GM18907 (cell line): ENCODE data around the gene RMC1.
A peak's percentile ranks its signal among the peaks of the same experiment; 100 is the strongest.

ENCODE experiments used
- ATAC-seq: cut with Tn5 transposase; IDR thresholded peaks from one replicate; pipeline ENCODE4 v1.9.1; 2021; ENCODE audit warnings: mild to moderate bottlenecking, moderate library complexity; ENCODE audit not compliant: unreplicated experiment

Gene RMC1

DNA sequence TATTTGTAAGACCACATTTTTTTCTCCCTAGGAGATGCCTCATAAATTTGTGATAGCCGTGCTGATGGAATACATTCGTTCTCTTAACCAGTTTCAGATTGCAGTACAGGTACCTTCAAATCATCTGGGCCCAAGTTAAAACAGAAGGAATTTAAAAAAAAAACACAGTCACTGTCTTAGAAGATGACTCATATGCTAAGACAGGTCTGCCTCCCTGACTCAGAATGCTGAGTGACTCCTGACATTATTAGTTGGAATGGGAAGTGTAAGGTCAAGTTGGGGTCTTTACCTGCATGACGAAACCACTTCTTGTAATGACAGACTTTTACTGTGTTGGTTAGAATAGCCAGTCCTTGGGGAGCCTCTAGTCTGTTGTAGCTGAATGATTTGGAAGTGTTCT lies 26.3 kb downstream of the RMC1 start:
- no peak for ATAC-seq

DNA sequence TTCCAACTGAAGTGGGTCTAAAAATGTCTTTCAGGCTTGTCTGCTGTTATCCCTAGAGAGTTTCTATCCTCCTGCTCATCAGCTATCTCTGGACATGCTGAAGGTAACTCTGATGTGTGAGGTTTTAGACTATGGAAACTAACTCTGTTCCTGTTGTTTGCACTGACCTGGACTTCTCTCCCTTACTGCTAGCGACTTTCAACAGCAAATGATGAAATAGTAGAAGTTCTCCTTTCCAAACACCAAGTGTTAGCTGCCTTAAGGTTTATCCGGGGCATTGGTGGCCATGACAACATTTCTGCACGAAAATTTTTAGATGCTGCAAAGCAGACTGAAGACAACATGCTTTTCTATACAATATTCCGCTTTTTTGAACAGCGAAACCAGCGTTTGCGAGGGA lies 26.9 kb downstream of the RMC1 start:
- no peak for ATAC-seq

DNA sequence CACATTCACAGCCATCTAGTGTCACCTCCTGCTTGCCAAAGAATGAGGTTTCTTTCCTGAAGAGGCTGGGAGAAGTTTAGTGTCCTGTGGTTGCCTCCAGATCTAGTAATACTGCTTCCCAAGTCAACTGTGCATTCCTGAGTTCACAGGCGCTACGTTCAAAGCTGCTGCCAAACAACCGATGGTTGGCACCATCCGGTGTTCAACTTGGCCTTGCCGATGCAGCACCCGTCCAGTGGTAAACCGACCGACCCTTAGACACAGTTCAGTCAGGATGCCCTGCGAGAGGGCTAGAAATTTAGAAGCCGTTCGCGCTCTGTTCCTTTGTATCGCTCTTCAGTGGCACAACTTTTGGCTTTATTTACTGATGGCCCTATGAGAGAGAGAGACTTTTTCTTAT lies 28.6 kb downstream of the RMC1 start:
- no peak for ATAC-seq

DNA sequence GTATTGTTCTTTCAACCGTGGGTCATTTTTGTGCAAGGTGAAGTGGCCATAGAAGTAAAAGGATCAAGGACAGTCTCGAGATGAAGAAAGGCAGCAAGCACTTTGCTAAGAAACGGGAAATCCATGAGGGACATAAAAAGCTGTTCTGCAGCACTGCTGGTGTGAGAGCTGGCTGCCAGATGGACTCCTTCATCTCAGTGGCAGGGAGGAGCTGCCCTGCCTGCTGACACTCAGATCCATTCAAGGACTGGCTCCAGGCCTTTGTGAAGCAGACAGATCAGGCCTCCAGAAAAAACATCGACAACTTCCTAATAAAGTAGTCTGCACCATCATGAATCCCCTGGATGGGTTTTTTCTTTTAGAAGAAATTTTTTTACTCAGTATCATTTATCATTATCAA lies 29.5 kb downstream of the RMC1 start:
- ATAC-seq = no peak

DNA sequence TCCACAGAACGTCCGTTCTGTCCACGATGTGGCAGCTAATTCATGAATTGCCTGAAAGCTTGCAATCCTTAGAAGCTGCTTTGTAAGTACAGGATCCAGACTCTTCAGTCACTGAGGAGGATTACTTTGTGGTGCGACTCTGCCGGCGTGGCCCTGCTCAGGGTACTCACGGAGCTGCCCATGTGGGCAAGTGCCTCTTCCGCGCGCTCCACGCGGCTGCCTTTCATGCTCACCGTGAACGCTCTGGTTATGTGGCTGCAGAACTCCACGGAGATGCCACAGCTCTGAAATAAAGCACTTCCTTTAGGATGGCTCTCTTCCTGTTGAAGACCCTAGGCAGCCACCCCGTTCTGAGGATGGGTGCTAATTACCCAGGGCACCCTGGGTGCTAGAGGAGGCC lies 31.0 kb downstream of the RMC1 start:
- no peak for ATAC-seq

DNA sequence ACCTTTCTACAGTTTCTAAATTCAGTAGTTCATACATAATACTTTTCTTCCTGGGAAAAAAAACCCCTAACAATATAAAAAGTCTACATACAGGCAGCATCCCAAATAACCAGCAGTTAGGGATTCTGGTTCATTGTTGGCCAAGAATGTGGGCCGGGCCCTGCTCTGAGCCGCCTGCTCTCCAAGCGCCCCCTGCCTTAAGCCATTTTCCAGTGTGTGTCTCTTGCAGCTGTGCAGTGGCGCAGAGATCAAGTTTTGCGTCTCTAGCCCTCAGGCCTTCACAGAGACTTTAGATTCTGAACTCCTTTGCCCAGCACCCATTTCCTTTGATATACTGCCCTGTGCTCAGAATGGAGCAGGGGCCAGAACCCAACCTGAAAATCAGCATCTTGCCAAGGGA lies 32.9 kb downstream of the RMC1 start:
- ATAC-seq = no peak

DNA sequence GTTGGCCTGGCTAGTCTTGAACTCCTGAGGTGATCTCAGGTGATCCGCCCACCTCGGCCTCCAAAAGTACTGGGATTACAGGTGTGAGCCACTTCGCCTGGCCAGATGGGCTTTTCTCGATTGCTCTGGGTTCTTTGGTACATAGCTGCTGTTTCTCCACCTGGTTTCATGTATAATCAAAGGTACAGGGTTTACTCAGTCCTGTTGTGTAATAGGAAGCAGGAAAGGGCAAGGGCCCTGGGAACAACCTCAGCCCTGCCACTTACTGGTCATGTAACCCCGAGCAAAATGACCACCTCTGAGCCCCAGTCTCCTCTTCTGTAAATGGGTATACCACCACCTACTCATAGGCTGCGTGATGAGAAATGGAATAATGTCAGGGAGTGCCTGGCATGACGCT lies 34.0 kb downstream of the RMC1 start:
- no peak for ATAC-seq

DNA sequence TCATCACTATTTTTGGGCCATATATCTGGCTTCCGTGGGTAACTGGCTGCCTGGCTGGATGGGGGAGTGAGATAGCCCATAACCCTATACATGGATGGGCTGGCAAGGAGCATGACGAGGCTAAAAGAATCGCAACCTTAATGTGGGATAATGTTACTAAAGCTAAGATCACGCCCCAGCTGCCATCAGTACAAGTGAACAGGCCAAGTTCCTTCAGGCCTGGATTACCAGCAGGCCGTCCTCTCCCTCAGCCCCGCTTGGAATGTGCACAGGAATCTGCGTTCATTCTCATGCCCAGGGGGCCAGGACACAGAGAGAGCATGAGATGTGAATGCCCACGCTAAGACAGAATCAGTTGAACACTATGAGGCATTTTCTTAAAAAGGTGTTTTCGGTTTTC lies 34.7 kb downstream of the RMC1 start:
- ATAC-seq = no peak

DNA sequence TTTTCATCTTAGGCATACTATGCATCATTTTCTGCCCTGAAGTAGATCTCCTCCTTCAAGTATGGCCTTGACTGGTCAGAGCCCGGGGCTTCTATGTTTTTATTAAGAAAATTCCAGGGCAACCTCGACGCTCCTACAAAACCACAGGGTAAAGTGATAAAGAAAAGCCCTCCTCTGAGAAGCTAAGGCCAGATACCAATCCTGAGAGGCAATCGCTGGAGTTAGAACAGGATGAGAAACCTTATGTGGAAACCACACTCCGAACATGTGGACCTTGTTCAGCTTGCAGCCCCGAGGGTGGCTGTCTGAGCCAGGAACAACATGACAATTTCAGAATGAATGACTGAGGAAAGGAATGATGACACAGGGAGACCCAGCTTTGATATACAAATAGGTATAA lies 35.6 kb downstream of the RMC1 start:
- ATAC-seq = no peak

DNA sequence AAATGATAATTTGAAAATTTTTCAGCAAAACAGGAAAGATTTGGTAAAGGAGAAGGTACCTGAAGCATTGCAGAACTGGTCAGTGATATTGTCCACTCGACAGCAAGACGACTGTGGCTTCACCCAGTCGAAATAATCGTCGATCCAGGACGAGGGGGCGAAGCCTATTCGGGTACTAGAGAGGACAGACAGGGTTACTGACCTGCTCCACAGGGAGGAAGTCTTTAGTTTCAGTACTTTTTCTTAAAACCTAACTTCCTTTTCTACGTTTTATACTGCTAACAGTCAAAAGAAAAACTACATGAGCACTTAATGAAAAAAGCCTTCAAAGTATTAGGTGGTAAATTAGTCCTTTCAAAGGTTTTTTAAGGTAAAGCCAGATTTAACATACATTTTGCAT lies 36.0 kb downstream of the RMC1 start:
- ATAC-seq = no peak

DNA sequence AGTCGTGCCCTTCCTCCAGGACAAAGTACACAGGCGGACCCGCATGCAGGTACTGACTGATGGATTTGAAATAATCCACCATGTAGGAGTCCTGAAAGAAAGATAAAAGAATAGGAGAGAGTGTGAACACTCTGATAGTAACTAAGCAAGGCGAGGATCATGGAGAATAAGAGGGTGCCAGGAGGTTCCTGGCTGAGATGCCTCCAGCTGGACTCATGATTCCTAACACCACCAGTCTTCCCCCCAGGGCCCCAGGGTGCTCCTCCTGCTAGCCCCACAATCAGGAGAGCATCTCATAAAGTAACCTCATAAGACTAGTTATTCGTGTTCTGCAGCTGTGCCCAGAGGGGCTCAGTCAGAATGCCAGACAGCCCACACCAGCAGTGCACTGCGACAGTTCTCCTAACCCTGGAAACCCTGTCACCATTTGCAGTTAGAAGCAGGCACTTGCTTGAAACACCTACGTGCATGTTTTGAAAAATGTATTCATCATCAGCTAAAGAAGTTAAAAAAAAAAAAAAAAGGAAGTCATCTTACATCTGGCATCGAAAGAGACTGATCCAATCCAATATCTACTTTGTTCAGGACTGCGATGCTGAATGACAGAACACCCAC lies 36.7 kb downstream of the RMC1 start:
- ATAC-seq = no peak

DNA sequence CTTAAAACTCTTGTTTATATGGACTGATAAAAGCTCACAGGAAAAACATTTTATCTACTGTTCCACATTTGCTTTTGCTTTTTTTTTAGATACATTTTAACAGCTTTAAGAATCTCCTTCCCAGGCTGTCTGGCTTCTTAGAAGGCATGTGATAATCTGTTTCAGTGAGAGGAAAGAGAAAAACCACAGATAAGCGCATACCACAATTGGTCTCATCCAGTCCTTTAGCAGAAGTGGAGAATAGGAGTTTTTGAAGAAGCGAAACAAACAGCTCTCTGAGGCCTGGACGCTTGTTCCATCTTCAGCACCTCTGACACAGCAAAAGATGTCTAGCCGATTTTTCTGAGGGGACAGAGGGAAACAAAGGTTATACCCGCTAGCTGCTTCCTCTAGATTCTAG lies 37.6 kb downstream of the RMC1 start:
- peak; percentile 58 for ATAC-seq

DNA sequence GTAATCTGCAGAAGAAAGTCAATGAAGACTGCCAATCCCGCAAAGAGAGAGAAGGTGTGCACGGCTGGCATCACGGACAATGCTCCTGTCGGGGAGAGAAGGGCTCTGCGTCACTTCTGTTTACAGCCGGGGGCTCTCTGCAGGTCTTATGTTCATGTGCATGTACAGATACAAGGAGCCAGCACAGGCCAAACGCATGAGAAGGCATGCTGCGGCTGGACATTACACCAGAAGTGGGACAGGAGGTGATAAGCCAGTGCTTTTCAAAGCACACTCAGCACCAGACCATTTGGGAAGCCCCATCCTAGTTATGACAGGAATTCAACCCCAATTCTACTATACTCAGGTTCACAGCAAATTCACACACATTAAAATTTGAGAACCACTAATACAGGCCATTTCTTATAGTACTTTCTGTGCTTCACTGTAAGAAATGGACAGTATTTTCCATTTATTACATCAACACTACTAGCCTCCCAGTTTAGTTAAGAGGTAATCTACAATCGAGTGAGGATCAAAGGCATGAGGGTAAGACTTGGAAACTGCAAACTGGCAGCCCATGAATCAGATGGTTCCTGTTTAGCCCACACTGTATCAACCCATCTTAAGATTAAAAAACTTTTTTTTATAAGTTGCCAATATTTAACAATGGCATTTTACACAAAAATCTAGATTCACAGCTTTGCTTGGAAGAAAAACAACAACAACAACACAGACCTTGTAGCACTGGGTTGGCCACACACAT lies 38.2 kb downstream of the RMC1 start:
- ATAC-seq = no peak

DNA sequence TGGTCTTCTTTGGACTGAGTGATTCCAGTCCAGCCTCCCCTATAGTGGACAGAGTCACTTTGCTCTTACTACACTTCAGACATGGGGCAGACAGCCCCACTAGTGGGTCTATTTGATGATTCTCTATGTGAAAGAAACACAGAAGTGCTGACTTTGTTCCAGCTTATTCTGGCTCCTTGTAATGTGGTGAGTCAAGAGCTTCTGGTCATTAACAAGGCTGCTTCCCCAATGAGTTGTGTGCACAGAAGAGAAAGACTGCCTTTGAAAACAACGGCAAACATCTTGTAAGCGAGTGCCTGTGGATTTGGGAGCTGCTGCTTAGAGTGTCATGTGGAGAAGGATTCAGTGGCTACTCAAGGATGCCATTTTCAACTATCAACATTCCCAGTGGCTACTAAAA lies 39.1 kb downstream of the RMC1 start:
- ATAC-seq = no peak

DNA sequence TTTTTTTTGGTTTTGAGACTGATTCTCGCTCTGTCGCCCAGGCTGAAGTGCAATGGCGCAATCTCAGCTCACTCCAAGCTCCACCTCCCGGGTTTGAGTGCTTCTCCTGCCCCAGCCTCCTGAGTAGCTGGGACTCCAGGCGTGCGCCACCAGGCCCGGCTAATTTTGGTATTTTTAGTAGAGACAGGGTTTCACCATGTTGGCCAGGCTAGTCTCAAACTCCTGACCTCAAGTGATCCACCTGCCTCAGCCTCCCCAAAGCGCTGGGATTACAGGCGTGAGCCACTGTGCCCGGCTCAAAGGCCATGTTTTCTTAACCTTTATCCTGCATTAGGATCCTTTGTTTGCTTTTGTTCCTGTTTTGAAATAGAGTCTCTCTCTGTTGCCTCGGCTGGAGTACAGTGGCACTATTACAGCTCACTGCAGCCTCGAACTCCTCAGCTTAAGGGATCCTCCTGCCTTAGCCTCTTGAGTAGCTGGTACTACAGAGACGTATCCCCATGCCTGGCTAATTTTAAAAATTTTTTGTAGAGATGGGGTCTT lies 42.0 kb downstream of the RMC1 start:
- no peak for ATAC-seq

DNA sequence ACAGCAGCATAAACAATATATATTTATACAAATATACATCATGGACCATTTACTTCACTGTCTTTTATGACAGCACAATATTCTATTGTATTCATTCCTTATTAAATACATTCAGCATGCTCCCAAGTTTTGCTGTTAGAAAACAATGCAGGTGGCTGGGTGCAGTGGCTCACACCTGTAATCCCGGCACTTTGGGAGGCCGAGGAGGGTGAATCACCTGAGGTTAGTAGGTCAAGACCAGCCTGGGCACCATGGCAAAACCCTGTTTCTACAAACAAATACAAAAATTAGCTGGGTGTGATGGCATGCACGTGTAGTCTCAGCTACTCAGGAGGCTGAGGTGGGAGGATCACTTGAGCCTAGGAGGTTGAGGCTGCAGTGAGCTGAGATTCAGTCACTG lies 44.0 kb downstream of the RMC1 start:
- ATAC-seq = no peak

DNA sequence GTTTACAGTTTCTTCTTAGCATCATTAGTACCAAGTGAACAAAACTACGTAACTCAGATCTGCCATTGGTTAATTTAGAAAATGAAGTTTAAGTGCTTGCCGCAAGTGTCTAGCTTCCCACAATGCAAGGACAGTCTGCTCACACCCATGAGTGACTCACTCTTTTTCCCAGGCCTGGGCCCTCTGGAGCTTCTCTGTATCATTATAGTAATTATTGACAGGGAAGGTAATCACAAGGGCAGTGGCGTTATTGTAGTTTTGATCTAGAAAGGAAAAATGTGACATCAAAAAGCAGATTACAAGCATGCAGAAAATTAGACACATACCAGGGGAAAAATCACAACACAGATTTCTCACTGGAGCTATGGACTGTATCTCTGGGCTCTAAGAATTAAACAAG lies 44.5 kb downstream of the RMC1 start:
- ATAC-seq = no peak

DNA sequence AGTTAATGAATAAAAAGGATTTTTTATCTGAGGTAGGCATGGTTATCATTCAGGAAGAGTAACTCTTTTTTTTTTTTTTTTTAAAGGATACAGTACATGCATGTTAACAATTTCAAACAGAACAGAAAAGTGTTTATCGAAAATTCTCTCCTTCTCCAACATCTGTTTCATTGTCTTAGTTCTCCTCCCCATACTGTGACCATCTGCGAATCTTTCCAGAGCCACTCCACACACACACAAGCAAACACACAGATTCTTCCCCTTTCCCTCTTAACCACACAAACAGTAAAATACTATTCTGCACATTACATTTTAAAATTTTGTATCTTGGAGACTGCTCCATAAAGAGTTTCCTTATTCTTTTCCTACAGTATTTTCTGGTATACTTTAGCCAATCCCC lies 45.0 kb downstream of the RMC1 start:
- no peak for ATAC-seq

DNA sequence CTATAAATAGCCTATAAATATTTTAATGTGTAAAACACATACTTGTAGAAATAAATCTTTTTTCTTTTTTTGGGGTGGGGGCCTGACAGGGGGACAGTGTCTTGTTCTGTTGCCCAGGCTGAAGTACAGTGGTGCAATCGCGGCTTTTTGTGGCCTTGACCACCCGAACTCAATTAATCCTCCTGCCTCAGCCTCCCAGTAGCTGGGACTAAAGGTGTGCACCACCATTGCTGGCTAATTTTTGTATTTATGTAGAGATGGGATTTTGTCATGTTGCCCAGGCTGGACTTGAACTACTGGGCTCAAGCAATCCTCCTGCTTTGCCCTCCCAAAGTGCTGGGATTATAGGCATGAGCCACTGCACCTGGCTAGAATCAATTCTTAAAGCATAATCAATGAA lies 45.4 kb downstream of the RMC1 start:
- no peak for ATAC-seq

DNA sequence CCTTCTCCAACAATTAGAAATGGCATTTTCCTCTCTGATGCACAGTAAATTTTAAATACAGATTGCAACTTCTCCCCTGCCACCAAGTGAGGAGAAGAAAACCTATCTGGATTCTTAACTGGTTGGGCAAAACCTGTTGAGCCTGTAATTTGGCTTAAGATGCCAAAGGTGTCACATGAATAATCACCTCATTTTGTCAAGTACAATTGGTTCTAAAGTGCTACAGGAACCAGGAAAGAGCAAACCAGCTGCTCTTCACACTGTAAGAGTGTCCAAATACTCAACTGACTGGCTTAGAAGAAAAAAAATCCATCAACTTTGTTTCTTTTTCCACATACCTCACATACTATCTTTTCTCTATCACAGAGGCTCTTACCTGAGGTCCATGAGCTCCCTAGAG lies 47.6 kb downstream of the RMC1 start:
- no peak for ATAC-seq

DNA sequence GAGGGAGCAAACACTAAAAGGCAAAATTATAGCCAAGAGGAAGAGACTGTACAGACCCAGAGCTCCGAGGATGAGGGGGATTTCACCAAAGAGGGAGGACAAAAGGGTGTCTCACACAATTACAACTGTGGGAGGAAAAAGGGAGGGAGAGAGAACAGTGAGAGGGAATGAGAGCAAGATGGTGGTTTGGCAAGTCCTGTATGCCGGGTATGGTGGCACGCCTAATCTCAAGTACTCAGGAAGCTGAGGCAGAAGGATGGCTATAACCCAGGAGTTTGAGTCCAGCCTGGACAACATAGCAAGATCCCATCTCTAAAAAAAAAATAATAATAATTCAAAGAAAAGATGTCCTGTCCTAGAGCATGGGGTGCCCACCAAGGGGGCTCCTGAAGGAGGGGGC lies 48.7 kb downstream of the RMC1 start:
- ATAC-seq = no peak

DNA sequence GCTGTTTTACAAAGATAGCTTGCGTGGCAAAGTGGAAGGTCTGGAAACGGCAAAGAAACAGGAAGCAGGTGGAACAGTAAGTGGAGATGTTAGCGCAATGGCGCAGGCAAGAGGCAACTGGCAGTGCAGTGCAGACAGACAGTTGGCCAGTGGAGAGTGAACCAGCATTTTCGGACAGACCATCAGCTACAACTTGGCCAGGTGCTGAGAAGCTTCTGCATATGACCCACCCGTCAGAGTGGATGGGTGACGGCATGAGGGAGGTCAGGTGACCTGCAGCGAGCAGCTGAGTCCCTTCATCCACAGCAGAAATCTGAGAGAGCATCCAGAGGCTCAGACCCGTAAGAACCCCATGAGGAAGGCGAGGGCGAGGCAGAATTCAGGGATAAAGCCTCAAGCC lies 49.2 kb downstream of the RMC1 start:
- no peak for ATAC-seq

DNA sequence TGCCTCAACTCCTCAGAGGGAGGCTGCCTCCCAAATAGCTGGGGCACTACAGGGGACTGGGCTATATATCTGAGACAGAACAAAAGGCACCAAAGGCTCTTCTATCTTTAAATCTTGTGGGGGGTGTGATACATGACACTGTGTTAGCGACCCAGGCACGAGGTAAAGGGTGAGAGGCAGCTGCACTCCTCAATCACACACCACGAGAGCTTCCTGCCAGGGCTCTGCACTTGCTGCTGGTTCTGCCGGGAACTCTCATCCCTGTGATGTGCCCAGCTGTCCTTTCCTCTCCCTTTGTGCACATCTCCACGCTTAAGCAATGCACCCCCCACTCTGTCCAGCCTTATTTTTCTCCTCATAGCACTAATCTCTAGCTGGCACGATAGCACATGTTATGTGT lies 50.6 kb downstream of the RMC1 start:
- no peak for ATAC-seq
